Measurements from ENCODE around the gene ASB4.
A peak's percentile ranks its signal among the peaks of the same experiment; 100 is the strongest.
"Not testable (repeated sequence)": the region's sequence is repeated elsewhere in the genome, so short reads cannot be mapped to it uniquely, and the experiment has no call there.

The ASB4 gene

DNA sequence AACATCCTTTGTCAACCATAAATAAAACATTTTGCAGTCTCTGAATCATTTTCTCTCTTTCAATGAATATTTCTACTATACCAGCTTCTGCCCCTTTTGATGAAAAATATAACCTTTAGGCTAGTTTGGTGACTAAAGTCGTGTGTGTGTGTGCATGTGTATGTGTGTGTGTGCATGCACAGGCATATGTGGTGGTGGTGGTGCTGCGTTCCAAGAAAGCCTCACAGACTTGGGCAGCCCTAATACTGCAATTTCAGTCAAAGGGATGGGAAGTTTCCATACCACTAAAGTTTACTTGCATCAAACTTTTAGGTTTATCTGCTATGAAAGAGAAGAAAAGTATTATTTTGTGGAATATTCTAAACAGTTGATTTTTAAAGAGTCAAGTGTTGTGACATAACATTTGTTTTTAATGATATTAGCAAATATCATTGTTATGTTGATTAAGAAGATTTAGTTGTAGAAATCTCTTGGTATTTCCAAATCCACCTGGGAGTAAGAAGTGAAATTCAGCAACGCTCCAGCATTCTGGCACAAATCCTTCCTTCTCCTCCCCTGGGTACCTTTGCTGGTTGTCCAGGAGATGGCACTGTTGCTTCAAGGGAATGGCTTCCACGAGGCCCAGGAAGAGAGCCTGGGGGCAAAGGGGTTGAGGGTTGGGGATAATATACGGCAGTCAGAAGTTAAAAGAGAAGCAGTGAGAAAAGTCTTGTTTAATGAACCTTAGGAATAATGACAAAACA lies 41.5 kb downstream of the ASB4 start:
- DNase-seq: peak; percentile 9

GRCh38 chr7:95527776-95528250 lies 42.1 kb downstream of the ASB4 start:
- DNase-seq: no peak

- no peak for DNase-seq
Observed at GRCh38 chr7:95529701-95530100, 44.0 kb downstream of the ASB4 start.

- DNase-seq: no peak
Observed at GRCh38 chr7:95530881-95531280, 45.1 kb downstream of the ASB4 start.

DNA sequence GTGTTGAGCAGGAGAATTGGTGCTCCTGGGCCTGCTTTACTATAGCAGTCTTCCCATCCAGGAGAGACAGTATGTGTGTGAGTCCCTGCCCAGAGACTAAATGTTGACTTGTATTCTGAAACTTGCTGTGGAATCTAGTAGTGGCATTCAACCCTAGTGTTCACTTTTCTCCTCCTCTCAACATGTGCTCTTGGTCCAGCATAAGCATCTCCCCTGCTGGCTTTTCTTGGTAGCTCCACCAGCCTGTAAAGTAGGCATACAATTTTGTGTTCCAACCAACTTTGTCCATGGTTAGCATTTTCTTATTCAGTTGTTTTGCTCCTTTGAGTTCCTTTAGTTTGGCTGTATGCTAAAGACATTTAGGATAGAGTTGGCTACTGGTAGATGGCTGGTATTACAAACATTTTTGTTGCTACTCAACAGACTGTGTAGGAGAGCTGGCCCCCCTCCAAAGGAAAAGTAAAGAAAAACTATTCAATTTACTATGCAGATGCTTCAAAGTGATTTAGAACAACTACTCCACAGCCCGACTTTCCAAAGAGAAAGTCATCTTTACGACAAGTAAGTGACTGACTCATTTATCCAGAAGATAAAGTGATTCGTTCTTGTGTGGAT lies 46.0 kb downstream of the ASB4 start:
- DNase-seq: no peak

DNA sequence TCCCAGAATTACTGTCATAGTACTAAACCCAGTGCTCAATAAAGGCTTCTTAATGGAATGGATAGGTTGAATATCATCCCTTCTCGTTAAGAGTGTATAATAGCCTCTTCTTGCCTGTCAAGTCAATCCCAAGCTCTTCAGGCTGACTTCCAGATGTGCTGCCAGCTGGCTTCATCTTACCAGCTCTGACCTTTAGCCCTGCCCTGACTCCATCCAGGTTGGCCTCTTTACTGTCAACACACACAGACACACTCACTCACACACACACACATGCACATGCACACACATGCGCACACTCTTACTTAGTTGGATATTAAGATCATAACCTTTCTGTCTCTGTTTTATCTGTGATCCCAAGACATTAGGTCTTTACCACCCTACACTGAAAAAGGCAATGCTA lies 49.1 kb downstream of the ASB4 start:
- no peak for DNase-seq

GRCh38 chr7:95535662-95536061 lies 49.9 kb downstream of the ASB4 start:
- DNase-seq: no peak

DNA sequence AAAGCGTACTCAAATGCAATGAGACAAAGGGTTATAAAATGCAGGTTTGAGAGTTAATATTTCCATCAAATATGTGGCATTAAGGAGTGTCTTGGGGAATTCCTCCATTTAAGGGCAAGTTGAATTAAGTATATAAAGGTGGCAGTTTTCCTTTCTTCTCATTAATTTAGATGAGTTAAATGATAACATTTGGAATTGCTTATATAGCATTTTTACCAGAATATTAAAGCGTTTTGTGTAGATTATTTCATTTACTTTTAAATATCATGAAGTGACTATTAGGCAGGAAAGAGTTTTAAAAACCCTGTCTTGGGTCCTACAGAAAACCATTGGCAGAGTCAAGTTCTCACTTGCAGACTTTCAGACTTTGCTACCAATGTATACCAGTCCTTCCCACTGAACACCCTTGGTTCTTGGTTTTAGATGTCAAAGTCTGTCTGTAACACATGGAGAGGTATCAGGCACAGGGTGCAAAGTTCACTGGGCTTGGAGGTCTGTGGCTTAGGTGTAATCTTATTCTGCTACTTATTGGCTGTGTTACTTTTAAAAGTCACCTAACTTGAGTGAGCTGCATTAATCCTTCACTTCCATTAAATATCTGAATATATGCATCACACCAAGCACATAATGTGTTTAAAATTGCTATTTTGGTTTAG lies 51.0 kb downstream of the ASB4 start:
- no peak for DNase-seq

GRCh38 chr7:95537468-95537867 lies 51.7 kb downstream of the ASB4 start:
- DNase-seq: no peak

- no peak for DNase-seq
Observed at GRCh38 chr7:95539426-95539825, 53.7 kb downstream of the ASB4 start.

DNA sequence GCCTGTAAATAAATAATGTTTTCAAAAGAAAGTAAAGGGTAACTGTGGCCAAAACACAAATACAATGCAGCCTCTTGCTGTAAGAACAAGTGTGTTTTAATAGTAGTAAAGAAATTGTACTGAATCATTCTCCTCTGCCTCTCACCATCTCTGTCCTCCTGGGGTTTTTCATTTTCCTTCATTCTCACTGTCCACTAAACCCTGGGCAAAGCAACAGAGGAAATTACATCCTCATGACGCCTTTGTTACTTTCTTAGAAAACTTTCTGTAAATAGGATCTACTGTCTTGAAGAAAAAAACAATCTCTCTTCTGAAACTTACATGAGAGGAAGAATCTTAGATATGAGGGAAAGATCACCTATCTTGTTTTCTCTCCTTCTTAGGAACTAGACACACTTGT lies 54.6 kb downstream of the ASB4 start:
- DNase-seq: no peak

GRCh38 chr7:95543312-95543711 lies 57.6 kb downstream of the ASB4 start:
- no peak for DNase-seq

GRCh38 chr7:95544171-95544570 lies 58.4 kb downstream of the ASB4 start:
- no peak for DNase-seq

- no peak for DNase-seq
Observed at GRCh38 chr7:95545007-95545615, 59.4 kb downstream of the ASB4 start.

GRCh38 chr7:95545673-95546072 lies 59.9 kb downstream of the ASB4 start:
- no peak for DNase-seq

- DNase-seq: no peak
Observed at GRCh38 chr7:95546647-95547046, 60.9 kb downstream of the ASB4 start.

- no peak for DNase-seq
Observed at GRCh38 chr7:95547361-95548348, 61.9 kb downstream of the ASB4 start.

GRCh38 chr7:95549818-95550529 lies 64.2 kb downstream of the ASB4 start:
- DNase-seq: no peak

- DNase-seq: no peak
Observed at GRCh38 chr7:95550546-95550945, 64.8 kb downstream of the ASB4 start.

DNA sequence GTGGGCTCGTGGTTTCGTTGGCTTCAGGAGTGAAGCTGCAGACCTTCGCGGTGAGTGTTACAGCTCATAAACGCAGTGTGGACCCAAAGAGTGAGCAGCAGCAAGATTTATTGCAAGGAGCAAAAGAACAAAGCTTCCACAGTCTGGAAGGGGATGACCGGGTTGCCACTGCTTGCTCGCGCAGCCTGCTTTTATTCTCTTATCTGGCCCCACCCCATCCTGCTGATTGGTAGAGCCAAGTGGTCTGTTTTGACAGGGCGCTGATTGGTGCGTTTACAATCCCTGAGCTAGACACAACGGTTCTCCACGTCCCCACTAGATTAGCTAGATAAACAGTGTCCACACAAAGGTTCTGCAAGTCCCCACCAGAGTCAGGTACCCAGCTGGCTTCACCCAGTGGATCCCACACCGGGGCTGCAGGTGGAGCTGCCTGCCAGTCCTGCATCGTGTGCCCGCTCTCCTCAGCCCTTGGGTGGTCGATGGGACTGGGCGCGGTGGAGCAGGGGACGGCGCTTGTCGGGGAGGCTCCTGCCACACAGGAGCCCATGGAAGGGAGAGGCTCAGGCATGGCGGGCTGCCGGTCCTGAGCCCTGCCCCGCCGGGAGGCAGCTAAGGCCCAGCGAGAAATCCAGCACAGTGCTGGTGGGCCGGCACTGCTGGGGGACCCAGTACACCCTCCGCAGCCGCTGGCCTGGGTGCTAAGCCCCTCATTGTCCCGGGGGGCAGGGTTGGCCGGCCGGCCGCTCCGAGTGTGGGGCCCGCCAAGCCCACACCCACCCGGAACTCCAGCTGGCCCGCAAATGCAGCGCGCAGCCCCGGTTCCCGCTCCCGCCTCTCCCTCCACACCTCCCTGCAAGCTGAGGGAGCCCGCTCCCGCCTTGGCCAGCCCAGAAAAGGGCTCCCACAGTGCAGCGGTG lies 66.5 kb downstream of the ASB4 start:
- DNase-seq: not testable (repeated sequence)

DNA sequence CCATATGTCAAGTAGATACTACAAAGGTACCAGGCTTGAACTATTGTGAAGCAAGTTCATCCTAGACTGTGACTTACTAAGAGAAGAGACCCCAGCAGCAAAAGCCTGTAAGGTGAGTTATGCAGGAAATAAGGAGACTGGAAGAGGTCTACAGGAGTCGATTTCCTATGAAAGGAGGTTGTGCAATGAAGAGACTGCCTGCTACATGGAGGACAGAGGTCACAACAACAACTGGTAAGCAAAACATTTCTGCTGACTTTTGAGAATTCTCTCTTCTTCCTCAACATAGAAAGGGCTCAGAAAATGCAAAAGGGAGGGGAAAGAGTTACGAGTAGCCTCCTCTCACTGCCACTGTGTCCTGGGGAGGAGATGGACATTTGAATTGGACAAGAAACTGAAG lies 68.2 kb downstream of the ASB4 start:
- DNase-seq: no peak

Measured in CD4-positive, alpha-beta T cell treated with Interleukin-12 subunit alpha and Interleukin-12 subunit beta, for 1 hour (primary cell).